HTR-8/SVneo (cell line): ENCODE measurements around the gene GNB3.

Experiments
- DNase-seq: peaks from one replicate; pipeline ENCODE4 v3.0.0; 2011; ENCODE audit warnings: low spot score, mixed read lengths; ENCODE audit not compliant: insufficient read length
- FAIRE-seq: peaks from 2 replicates; lab custom pipeline; 2011; peaks lifted over from hg19 to GRCh38; lab: Jason Lieb, UNC

The GNB3 gene

DNA sequence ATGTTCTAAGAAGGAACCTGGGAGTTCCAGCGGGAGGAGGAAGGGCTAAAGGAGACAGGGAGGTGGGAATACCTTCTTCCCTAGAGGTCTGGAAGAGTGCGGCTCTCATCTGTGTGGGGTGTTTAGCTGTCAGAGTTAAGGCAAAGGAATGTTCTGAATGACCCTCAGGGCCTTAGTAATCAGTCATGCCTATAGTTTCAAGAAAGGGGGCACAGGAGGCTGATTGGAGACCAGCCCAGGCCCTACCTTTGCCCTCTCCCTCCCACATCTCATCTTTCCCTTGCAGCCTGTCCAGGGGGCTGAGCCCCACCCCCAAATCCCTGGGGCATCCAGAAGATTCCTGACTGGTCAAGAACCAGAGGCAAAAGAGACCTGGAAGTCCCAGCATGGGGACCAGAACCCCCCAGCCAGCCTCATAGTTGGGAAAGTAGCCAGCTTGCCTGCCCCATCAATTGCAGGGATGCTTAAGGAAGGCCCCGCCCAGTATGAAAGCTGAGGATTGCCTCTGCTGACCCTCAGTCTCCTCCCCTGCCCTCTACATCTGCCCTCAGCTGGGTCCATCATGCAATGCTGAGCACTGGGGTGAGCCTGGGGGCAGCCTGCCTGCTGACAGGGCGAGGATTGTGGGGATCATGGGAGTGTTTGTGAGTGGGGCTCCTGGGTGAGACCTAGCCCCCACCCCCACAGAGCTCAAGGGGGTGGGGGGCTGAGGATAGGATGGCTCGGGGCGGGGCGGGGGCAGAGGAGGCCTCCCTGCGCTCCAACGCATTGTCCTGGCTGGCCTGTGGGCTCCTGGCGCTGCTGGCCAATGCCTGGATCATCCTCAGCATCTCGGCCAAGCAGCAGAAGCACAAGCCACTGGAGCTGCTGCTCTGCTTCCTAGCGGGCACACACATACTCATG, 17.3 kb upstream of the GNB3 start:
- peak; percentile 31 for FAIRE-seq
- DNase-seq = no peak

DNA sequence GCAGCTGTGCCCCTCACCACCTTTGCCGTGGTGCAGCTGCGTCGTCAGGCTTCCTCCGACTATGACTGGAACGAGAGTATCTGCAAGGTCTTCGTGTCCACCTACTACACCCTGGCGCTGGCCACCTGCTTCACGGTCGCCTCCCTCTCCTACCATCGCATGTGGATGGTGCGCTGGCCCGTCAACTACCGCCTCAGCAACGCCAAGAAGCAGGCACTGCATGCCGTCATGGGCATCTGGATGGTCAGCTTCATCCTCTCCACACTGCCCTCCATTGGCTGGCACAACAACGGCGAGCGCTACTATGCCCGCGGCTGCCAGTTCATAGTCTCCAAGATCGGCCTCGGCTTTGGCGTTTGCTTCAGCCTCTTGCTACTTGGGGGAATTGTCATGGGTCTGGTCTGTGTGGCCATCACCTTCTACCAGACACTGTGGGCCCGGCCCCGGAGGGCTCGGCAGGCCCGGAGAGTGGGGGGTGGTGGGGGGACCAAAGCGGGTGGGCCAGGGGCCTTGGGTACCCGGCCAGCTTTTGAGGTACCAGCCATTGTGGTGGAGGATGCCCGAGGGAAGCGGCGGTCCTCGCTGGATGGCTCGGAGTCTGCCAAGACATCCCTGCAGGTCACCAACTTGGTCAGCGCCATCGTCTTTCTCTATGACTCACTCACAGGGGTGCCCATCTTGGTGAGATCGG, 16.5 kb upstream of the GNB3 start:
- FAIRE-seq = peak; percentile 31
- no peak for DNase-seq

DNA sequence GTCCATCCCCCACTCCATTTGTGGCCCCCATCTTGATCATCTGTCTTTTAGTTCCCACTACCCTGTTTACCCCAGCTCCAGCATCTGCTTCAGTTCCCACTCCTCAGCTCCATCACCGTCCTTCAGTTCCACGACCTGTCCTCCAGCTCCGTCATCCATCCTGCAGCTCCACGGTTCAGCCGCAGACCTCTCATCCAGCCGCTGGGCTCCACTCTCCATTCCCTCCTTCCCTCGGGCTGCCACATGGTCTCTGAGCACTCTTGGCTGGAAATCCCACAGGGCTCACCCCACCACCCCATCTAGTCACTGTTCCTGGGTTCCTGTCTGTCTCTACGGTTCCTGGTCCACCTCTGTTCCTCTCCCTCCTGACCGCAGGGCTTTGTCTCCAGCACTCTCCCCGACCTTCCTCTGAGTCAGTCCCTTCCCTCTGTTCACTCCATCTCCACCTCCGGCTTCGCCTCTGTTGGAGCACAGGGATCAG, 15.8 kb upstream of the GNB3 start:
- DNase-seq (no peak), FAIRE-seq (peak; percentile 80)

DNA sequence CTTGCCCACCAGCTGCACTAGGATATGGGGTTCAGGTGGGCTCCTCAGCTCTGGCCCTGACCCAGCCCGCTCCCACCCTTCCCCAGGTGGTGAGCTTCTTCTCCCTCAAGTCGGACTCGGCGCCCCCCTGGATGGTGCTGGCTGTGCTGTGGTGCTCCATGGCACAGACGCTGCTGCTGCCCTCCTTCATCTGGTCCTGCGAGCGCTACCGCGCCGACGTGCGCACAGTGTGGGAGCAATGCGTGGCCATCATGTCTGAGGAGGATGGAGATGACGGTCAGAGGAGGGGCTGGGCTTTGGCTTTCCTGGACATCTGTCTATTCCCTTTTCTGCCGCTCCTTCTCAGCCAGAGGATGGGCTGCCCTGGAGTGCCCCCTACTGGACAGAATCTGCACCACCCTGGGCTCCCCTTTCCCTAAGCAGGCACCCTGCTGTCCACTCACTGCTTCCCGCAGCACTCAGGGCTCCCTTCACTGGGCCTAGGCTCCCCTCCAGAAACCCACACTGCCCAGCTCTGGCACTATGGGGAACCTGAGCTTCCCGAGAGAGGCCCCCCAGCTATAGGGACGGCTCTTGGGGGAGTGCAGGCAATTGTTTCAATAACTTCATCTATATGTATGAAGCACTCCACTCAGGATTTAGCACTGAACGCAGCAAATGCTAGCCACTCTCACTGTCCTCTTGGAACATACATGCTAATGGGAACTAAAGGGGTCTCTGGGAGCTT, 15.2 kb upstream of the GNB3 start:
- DNase-seq = peak; percentile 94
- FAIRE-seq = peak; percentile 91

DNA sequence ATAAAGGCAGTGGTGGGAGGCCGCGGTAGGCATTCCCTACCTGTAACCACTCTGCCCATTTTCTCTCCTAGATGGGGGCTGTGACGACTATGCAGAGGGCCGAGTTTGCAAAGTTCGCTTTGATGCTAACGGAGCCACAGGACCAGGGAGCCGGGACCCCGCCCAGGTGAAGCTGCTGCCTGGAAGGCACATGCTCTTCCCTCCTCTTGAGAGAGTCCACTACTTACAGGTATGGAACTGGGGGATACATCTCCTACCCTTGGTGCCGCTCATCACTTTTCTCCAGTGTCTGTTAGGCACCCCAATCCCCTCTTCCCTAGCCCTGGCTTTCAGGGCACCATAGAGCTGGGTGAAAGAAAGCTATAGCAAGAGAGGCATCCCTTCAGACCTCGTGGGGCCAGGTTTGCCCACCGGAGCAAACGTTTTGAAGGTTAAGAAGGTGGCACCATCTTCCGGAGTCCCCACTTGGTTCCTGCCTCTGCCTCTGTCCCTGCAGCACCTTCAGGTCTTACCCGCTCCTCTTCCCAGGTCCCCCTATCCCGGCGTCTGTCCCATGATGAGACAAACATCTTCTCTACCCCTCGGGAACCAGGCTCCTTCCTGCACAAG, 14.5 kb upstream of the GNB3 start:
- no peak for FAIRE-seq
- no peak for DNase-seq

DNA sequence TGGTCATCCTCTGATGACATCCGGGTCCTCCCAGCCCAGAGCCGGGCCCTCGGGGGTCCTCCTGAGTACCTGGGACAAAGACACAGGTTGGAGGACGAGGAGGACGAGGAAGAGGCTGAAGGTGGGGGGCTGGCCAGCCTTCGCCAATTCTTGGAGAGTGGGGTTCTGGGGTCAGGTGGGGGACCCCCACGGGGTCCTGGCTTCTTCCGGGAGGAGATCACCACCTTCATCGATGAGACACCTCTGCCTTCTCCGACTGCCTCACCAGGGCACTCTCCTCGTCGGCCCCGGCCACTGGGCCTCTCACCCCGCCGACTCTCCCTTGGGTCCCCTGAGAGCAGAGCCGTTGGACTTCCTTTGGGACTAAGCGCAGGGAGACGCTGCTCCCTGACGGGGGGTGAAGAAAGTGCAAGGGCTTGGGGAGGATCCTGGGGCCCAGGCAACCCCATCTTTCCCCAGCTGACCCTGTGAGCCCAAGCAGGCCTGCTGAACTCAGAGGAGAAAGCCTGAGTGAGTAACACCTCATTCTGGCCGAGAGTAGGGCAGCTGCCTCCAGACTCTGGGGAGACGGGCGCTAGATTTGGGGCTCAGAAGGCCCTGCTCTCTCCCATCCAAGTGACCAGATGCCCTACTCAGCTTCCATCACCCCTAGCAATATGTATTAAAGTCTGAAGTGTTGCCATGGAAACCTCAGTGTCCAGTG, 13.8 kb upstream of the GNB3 start:
- FAIRE-seq (peak; percentile 16), DNase-seq (no peak)

DNA sequence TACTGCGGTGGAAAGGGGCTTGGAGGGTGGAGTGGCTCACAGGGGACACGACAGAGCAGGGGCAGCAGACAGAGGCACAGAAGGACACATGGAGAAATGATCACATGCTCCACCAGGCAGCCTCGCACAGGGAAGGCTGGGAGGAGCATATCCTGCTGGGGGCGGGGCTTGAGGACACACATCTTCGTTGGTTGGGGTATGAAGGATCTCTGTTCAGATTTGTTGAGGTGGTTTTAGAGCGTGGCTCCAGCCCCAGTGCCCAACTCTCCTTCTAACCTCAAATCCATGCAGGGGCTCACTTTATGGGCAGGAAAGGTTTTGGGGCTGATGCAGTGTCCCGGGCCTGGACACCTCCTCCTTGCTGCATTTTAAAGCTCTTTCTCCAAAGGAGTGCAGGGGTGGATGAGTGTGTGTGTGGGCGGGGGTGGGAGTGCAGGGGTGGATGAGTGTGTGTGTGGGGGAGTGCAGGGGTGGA, 13.3 kb upstream of the GNB3 start:
- DNase-seq = peak; percentile 98
- peak; percentile 99 for FAIRE-seq

DNA sequence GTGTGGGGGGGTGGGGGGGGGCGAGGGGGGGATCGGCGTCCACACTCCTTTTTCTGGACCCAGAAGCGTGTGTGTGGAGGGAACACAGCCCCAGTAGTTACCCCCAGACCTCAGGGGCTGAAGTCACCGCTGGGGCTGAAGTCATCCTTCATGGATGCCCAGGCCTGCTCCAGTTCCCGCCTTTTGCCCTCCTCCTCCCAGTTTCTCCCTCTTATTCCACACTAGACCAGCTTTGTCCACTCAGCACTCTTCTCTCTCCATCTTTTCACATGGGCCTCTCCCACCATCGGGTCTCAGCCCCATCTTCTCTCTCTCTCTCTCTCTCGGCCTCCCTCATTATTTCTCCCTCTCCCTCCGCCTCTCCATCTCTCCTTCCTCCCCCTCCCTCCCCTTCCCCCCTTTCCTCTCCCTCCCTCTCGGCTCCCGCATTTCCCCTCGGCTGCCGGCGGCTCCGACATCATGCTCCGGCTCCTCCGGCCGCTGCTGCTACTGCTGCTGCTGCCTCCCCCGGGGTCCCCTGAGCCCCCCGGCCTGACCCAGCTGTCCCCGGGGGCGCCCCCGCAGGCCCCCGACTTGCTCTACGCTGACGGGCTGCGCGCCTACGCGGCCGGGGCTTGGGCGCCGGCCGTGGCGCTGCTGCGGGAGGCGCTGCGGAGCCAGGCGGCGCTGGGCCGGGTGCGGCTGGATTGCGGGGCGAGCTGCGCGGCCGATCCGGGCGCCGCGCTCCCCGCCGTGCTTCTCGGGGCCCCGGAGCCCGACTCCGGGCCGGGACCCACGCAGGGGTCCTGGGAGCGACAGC, 12.5 kb upstream of the GNB3 start, which contains the start of gene P3H3:
Gene P3H3, plus strand, starts transcription at position 426 of the 799 bp plus-strand sequence. Its CDS starts 34 bp downstream, at position 460.
- DNase-seq (peak; percentile 72), FAIRE-seq (peak; percentile 86)

DNA sequence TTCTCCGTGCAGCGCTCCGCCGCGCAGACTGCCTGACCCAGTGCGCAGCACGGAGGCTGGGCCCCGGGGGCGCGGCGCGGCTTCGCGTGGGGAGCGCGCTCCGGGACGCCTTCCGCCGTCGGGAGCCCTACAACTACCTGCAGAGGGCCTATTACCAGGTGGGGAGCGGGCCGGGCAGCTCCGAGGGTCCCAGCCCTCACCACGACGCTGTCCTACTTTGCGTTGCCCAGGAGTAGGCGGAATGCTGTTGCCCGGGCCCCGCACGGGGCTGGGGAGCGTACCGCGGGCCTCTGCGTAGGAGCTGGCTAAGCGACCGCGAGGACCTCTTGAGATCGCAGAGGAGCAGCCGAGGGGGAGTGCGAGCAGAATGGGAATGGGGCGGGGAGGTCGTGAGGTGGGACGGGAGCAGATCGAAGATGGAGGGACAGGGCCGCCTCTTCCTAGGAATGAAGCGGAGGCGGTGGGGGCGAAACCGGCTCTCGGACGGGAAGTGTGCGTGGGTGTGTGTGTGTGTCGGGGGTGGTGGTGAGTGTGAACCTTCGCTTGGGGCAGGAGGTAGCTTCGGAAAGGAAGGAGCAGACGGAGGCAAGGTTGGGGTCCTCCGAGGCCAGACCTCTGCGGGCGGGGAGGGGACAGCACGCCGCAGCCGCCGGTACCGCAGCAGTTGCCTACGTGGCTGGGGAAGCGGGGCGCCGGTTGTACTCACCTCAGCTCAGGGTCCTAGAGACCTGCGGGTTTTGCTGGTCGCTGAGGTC, 11.8 kb upstream of the GNB3 start:
- peak; percentile 70 for DNase-seq
- FAIRE-seq = peak; percentile 95

DNA sequence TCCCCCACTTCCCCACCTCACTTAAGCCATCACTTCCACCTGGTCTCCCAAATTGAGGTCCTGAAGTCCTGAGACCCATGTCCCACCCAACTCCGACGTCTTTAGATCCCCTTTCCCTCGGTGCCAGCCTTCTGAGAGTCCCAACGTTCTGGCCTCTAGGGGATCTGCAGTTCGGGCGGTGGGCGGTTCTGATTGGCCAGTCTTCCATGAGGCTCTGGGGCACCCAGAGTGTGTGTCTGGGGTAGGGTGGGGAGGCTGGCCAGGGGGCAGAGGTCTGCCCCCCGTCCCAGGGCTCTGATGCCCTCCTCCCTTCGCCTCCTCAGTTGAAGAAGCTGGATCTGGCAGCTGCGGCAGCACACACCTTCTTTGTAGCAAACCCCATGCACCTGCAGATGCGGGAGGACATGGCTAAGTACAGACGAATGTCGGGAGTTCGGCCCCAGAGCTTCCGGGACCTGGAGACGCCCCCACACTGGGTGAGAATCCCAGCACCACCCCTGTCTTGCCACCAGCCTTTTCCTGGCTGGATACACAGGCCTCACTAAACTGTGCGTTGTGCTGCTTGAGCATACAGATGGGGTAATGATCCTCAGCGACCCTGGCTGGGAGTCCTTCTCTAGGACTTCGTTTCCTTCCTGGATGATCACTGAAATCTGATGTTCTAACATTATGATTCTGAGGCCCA, 11.0 kb upstream of the GNB3 start:
- DNase-seq (peak; percentile 60), FAIRE-seq (peak; percentile 49)

DNA sequence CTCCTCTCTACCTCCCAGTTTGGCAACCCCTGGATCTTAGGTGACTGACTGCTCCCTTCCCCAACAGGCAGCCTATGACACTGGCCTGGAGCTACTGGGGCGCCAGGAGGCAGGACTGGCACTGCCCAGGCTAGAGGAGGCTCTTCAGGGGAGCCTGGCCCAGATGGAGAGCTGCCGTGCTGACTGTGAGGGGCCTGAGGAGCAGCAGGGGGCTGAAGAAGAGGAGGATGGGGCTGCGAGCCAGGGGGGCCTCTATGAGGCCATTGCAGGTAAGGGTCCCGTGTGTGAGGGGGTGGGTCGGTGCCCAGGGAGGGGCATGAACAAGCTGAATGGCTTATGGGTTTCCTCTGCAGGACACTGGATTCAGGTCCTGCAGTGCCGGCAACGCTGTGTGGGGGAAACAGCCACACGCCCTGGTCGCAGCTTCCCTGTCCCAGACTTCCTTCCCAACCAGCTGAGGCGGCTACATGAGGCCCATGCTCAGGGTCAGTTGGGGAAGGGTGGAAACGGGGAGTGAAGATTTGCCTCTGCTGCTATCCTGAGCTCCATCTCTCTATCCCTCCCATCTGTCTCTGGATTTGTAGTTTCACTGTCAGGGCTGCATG, 10.3 kb upstream of the GNB3 start:
- DNase-seq (no peak), FAIRE-seq (peak; percentile 71)

DNA sequence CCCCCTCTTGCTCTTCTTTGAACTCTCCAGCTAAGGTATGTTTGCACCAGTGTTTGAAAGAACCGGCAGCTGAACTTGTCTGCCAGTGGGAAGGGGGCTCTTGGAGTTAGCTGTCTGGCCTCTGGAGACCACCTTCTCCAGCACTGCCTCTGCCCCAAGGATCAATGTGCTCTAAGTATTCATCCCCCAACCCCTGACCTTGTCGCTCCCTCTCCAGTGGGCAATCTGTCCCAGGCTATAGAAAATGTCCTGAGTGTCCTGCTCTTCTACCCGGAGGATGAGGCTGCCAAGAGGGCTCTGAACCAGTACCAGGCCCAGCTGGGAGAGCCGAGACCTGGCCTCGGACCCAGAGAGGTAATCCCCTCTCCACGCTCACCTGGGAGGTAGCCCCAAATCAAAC, 9.7 kb upstream of the GNB3 start:
- no peak for DNase-seq

DNA sequence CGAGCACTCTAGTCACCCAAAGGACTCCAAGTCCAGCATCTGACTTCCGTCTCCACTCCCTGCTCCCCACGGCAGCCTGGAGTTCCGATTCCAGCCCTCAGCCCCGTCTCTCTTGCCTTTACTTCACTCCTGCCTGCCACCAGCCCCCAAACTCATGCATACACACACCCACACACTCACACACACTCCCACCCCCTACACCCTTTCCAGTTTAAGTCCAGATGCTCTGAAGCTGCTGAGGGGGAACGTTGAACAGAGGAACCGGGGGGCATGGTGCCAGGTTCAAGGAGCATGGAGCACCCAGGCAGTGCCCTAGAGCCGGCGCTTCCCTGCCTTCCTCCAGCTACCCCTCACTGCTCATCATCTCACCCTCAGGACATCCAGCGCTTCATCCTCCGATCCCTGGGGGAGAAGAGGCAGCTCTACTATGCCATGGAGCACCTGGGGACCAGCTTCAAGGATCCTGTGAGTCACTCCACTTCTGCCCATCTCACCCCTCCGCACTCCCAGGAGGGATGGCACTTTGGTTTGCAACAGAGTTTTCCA, 9.2 kb upstream of the GNB3 start:
- FAIRE-seq = no peak
- DNase-seq = no peak

More for the DNA sequence above, 9.7 kb upstream of the GNB3 start:
- FAIRE-seq = no peak

DNA sequence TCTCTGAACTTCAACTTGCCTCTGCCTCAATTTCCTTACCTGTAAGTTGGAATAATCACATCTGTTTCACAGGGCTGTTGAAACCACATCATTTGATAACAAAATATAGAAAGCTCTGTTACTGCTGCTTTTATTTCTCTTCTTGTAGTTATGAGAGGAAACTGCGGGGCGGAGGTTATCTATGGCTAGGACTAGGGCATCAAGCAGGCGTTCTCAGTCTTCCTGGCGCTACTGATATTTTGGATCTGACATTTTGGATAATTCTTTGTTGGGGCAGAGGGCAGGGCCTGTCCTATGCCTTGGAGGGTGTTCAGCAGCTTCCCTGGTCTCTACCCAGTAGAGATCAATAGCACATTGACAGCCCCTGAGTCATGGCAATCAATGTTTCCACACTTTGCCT, 8.6 kb upstream of the GNB3 start:
- no peak for DNase-seq
- no peak for FAIRE-seq

DNA sequence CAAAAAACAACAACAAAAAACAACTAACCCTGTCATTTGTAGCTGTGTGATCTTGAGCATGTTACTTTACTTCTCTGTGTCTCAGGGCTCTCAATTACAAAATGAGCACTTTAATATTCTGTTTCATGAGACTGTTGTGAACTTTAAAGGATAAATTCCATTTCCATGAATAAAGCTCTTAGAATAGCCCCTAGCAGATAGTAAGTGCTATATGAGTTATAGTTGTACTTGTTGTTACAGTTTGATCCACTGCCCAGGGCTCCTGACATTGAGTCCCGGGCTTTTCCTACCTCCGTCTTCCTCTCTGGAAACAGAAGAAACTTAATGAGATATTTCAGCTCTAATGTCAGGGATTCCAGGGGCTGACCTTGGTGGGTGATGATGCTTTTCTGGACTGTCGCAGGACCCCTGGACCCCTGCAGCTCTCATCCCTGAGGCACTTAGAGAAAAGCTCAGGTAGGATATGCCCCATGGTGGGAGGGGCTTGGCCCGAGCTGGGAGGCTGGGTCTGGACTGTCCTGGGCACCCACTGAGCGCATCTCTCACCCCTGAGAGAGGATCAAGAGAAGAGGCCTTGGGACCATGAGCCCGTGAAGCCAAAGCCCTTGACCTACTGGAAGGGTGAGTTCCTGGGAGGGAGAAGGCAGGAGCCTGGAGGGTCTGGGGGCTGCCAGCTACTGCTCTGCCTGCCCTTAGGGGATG, 7.4 kb upstream of the GNB3 start:
- no peak for FAIRE-seq

DNA sequence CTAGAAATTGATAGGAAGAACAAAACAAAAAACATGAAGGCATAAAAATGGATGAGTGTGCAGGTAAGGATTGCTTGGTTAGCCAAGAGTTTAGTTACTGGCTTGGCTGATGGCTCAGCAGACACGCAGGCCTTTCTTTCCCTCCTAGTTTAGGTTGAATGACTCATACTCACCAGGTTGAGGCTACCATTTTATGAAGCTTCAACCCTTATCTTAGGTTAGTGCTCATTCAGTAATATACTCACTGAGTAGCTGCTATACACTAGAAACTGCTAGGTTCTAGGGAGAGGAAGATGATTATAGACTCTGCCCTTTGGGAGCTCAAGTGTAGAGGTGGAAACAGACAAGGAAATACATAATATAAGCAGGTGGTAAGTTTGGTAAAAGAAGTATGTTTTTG, 6.5 kb upstream of the GNB3 start:
- DNase-seq = no peak
- FAIRE-seq = no peak

More for the DNA sequence above, 7.4 kb upstream of the GNB3 start:
- no peak for DNase-seq
